GM21423 (cell line): Measurements from ENCODE around the gene ZNF200.
"Not testable (repeated sequence)": the region's sequence is repeated elsewhere in the genome, so short reads cannot be mapped to it uniquely, and the experiment has no call there.

Experiments
- ATAC-seq: cut with Tn5 transposase; IDR thresholded peaks from one replicate; pipeline ENCODE4 v1.9.1; 2021; ENCODE audit warnings: mild to moderate bottlenecking, moderate library complexity; ENCODE audit not compliant: unreplicated experiment

Gene ZNF200

DNA sequence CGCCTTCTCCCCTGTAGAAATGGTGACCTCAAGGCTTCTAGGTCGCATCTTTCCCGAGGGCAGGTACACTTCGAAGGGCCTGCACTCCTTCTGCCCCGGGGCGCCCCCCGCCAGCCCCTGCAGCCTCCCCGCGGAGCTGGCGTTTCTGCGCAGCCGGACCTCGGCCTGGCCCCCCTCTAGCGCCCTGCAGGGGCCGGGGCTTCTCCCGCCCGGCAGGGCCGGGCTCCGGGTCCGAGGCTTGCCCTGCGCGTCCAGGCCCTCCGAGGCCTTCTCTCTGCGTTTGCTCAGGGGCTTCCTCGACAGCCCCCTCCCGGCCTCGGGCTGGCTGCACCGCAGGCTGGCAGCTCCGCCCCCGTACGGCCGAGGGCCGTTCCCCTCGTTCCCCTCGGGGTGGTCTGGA lies 19.4 kb upstream of the ZNF200 start:
- no peak for ATAC-seq

DNA sequence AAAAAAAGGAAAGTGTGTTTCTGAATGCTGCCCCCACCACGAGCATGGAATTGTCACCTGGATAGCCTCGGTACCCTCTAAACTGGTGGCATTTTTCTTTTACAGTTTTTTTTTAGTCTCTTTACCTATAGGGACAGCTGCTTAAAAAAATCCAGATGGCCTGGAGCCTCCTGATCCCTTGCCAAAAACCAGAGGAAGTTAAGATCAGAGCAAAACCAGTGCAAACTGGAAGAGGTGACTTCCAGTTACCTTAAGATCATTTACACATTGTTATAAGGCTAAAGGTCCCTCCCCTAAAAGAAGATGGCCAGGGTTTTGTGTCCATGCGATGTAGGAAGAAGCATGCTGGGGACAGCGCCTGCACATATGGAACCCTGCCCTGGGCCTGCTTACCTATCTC lies 18.0 kb upstream of the ZNF200 start:
- no peak for ATAC-seq

DNA sequence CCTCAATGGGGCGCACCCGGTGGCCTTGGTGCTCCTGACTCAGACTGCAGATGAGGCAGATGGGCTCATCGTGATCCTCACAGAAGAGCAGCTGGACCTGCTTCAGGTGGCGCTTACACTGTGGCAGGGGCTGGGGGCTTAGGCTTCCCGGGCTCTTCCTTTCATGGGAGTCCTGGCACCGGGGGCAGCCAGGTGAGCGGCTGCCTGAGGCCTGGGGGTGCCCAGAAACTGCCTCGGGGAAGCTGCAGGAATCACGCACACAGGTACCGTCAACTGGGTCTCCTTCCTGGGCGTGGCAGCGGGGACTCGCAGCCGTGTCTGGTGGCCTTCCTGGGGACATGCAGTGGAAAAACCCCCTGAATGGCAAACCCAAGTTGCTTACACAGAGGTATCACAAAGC lies 14.5 kb upstream of the ZNF200 start:
- no peak for ATAC-seq

DNA sequence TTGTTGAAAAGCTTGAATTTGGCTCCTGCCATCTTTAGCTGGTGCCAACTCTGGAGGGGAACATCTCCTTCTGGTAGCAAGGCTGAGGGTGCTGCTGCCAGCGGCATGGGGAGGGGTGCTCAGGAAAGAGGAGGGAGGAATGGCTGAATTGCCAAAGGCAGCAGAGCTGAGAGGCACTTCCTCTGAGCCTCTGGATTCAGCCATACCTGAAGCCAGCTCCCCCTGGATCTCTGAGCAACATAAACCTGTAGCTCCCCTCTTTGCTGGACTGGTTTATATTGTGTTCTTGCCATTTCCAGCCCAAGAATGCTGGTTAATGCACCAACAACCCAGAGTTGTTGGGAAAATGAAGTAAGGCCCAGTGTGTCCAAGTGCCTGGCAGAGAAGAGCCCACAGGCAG lies 14.1 kb upstream of the ZNF200 start:
- ATAC-seq: no peak

DNA sequence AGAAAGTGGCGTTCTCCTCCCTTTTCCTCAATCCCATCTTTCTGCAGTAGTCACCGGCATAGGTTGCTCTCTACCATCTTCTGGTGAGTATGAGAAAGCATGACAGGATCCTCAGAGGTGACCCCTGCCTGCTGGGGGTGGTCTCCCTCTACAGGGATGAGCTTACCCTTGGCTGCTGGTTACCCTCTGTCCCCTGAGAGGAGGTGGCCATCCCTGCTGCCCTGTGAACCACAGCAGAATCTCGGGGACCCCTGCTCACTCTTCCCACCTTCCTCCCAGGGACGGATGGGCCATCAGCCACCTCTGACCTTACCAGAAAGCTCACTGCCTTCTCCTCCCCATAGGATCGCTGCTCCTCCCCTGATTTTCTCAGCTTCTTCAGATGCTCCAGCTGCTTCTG lies 13.6 kb upstream of the ZNF200 start:
- no peak for ATAC-seq

DNA sequence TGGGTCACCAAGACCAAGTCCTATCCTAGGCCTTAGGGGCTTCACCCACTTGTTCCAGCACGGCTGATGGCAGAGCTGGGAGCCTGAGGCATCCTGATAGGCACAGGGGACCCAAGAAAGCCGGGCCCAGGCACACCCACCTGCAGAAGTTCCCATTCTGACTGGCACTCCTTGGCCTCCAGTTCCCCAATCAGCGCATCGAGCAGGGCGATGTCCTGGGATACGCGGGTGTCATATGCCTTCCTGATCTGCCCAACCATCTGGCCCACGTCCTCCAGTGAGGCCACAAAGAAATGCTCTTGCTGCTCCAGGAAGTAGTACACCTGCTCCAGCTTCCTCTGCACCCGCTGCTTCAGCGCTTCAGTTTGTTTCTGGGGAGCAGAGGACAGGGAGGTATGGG lies 11.9 kb upstream of the ZNF200 start:
- no peak for ATAC-seq

DNA sequence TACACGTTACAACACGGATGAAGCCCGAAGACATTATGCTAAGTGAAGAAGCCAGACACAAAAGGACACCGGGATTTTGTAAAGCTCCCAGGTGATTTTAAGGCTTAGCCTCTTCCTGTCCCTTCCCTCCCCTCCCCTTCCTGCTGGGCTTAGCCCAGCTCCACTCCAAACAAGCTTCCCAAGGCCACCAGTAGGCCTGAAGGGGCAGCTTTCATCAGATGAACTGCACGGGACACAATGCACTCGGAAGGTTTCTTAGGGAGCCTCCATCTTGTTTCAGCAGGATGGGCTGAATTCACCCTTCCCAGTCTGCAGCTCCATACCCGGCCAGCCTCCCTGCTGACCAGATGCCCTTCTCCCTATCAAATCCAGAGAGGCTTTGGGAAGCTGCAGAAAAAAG lies 11.0 kb upstream of the ZNF200 start:
- ATAC-seq: no peak

DNA sequence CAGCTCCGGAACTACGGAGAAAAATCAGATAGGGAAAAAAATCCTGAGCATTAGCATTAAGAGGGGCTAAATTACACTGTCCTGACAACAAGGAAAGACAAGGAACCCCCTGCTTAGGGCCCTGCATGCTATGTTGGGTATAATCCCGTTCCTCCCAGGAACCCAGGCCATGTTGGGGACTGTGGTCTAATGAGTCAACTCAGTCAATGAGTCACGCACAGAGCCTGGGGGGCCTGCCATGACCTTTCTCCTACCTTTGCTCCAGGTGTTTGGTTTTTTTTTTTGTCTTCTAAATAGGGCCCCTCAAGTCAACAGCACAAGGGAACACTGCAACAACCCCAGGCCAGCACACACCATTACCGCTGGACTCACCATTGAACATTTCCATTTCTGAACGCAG lies 8.9 kb upstream of the ZNF200 start:
- ATAC-seq: no peak

DNA sequence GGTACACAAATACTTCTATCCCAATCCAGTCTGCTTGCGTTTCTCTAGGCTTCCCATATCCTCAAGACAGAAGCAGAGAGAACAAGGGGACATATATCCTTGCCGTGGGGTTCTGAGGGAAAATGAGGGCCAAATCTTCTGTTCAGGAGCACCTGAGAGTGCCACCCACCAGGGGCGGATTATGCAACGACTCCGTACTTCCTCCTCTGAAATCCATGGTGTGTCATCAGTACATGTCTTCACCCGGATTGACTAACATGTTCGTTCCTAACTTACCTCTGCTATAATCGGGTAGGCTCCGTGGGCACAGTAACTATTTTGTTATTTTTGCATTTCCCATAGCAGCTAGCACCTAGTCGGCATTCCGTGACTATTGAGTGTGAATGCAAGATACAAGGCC lies 7.8 kb upstream of the ZNF200 start:
- no peak for ATAC-seq

DNA sequence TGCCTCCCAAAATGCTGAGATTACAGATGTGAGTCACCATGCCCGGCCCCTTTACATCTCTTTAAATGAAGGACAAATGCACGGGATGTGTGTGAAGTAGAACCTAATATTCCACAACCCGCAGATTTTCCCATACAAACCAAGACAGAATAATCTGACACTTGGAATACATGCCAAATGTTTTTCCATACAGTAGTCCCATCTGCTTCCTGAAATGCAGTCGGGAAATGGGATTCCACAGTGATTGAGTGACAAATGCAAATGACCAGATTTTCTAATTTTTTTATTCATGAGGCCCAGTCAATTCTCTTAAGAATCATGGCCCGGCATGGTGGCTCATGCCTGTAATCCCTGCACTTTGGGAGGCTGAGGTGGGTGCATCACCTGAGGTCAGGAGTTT lies 6.8 kb upstream of the ZNF200 start:
- ATAC-seq: no peak

DNA sequence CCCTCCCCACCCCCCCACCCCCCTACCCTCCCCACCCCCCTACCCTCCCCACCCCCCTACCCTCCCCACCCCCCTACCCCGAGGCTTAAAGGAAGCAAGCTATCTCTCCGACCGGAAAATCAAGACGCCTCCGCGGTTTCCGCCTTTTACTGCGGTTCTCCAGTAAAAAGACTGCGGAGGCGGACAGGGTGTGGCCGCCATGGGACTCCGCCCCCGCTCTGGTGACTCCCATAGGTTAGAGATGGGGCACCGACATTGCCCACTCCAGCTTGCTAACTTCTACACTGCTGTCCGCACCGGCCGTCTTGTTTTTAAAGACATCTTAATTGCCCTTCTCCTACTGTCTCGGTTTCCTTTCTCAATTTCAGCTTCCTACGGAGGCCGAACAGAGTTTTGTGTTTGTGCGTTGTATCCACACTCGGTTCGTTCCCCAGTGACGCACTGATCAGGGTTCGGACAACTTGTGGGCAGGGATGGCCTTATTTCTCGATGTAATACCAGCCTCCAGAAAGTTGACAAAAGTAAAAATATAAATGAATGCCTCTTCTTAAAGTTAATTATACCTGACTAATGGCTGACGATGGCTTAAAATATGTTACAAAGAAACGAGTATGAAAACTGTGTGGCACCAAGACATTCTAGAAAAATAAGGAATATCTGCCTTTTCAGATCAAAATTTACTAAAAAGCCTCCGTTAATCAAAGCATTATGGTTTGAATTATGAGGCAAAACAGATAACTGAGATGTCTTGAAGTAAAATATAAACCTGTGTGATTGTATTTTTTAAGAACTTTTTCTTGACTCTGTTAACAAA lies 1.1 kb upstream of the ZNF200 start:
- no peak for ATAC-seq

DNA sequence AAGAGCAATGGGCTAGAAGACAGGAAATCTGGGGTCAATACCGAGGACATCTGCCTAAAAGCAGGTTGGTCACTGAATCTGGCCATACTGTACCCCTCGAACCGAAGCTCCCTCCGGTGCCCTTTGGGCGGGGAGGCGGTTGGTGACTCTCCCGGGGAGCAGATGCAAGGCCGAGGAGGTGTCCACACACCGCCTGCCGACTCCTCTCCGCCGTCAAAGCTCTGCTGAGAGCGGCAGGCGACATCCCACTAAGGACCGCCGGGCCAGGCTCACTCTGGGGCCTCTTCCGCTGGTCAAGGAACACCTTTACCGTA lies 458 bp downstream of the ZNF200 start:
- no peak for ATAC-seq

DNA sequence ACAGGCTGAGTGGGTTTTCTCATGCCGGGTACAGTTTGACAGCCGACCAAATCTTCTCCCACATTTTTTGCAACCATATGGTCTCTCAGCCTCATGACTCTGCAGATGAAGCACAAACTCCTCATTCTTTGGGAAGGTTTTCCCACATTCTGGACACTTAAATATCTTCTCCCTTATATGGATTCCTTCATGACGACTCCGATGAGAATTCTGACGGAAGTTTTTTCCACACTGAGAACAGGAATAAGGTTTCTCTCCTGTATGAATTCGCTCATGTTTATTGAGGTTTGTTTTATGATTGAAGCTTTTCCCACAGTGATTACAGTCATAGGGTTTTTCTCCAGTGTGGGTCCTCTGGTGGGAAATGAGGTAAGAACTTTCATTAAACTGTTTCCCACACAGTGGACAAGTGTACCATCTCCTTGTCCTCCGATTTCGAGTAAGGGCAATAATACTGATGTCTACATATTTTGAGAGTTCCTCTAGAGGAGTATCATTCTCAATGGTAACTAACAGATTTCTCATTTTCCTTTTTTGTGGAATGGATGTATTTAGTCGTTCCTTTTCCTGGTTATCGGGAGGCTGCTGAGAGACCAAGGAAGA lies 10.9 kb downstream of the ZNF200 start:
- no peak for ATAC-seq

DNA sequence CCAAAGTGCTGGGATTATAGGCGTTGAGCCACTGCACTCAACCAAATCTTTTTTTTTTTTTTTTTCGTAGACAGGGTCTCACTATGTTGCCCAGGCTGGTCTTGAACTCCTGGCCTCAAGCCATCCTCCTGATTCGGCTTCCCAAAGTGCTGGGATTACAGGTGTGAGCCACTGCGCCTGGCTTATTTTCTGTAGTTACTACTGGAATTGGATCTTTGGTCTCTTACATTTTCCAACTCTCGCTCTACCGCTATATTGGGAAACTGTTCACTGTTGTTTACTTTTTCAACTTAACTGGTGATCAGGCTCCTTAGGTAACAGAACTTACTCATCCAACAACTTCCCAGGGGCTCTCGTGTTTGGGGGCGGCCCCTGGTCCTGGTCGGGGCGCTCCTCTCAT lies 14.1 kb downstream of the ZNF200 start:
- no peak for ATAC-seq

DNA sequence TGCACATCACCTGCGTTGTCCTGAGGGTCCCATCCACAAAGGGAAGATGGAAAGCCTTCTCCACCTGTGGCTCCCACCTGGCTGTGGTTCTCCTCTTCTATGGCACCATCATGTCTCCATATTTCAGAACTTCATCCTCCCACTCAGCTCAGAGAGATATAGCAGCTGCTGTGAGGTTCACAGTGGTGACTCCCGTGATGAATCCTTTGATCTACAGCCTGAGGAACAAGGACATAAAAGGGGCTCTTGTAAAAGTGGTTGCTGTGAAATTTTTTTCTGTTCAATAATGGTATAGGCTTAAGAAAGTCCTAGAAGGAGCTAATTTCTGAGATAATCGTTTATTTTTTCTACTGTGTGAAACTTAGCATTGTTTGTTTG lies 18.7 kb downstream of the ZNF200 start:
- ATAC-seq: no peak

DNA sequence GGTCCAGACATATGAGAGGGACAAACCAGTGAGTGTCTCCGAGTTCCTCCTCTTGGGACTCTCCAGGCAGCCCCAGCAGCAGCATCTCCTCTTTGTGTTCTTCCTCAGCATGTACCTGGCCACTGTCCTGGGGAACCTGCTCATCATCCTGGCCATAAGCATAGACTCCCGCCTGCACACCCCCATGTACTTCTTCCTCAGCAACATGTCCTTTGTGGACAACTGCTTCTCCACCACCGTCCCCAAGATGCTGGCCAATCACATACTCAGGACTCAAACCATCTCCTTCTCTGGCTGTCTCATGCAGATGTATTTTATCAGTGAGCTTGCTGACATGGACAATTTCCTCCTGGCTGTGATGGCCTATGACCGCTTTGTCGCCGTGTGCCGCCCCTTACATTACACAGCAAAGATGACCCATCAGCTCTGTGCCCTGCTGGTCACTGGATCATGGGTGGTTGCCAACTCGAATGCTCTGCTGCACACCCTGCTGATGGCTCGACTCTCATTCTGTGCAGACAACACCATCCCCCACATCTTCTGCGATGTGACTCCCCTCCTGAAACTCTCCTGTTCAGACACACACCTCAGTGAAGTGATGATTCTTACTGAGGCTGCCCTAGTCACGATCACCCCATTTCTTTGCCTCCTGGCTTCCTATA lies 19.2 kb downstream of the ZNF200 start:
- no peak for ATAC-seq

DNA sequence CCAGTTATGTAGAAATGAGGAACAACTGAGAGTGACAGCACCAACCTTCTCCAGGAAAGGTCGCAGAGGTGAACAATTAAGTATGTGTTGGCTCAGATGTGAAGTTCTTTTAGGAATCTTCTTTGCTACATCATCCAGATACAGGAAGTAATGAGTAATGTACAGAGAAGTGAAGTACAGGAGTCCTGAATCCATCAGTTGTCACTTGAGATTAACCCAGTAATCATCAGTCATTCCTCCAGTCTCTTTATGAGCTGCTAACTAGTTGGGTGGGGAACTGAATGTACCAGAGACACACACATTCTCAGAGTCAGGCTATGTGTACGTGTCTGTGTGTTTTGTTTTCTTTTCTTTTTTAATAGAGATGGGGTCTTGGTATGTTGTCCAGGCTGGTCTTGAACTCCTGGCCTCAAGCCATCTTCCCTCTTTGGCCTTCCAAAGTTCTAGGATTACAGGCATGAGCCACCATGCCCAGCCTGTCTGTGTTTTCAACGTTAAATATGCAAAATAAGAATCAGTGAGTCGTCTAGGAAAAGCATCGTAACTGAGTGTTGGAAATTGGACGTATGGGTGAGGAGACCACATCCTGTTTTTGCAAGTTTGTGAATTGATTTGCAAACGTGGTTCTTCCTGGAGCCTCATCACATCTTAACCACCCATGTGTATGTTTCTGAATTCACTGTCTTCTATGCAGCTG lies 19.9 kb downstream of the ZNF200 start:
- ATAC-seq: no peak

DNA sequence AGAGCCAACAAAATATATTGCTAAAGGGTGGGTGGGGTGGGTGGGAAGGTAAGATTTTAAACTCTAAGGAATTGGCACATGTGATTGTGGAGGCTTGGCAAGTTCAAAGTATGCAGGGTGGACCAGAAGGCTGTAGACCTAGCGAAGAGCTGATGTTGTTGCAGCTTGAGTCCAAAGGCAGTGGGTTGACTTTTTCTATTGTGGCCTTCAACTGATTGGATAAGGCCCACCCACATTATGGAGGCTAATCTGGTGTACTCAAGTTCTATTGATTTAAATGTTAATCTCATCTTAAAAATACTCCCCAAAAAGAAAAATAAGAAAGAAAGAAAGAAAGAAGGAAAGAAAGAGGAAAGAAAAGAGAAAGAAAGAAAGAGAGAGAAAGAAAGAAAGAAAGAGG lies 22.4 kb downstream of the ZNF200 start:
- ATAC-seq: no peak

DNA sequence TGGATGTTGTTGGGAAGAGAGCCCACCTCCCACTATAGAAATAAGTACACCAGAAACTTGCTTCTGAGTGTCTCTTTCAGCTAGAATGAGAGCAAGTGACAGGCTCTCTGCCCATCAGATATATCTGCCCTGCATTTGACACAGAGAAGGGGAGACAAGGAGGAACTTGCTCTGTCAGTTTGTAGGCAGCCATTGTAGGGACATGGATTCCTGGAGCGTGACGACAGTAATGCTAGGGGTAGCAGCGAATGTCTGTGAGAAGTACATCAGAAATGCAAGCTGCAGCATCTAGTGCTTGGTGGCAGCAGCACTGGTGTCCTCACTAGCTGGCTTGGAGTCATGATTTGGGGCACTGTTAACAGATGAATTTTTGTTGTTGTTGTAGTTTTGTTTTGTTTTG lies 23.0 kb downstream of the ZNF200 start:
- no peak for ATAC-seq

DNA sequence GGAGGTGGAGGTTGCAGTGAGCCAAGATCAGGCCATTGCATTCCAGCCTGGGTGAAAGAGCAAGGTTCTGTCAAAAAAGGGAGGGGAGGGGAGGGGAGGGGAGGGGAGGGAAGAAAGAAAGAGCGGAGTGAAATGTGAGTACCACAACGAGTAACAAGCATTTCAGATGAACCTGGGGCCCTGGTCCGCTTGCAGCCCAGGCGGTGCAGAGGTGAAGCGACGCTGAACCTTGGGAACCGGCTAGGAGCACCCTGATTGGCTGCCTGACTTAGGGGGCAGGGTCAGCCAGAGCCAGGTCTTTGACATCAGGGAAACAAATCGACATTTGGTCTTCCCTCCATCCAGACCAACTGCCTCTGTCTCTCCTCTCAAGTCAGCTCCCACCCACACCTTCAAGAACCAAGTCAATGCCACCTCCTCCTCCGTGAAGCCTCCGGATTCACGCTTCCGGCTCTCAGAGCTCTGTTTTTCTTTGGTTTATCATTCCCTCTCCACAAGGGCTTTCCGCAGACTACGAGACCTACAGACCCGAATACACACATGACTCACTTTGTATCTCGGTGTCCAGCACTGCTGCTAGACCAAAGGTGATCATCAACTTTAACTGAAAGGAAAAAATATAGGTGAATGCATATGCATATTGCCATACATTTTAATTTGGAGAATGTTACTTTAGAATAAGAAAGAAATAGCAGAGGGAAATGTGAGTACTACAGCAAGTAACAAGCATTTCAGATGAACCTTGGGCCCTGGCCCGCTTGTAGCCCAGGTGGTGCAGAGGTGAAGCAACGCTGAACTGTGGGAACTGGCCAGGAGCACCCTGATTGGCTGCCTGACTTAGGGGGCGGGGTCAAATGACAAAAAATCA lies 27.6 kb downstream of the ZNF200 start:
- no peak for ATAC-seq

DNA sequence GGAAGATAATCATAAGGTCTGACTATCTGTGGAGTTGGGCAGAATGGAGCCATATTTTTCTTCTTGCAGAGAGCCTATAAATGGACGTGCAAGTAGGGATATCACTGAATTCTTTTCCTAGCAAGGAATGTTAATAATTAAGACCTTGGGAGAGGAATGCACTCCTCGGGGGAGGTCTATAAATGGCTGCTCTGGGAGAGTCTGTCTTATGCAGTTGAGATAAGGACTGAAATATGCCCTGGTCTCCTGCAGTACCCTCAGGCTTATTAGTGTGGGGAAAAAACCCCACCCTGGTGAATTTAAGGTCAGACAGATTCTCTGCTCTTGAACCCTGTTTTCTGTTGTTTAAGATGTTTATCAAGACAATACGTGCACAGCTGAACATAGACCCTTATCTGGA lies 29.0 kb downstream of the ZNF200 start:
- ATAC-seq: not testable (repeated sequence)
